Ishikawa (cell line): ENCODE measurements around the gene NTN1.

Experiments used
- FOXM1 ChIP-seq: IDR thresholded peaks from 2 replicates; pipeline ENCODE4 v1.6.1; 2012; ENCODE audit warnings: low read depth, borderline replicate concordance
- TEAD4 ChIP-seq: IDR thresholded peaks from 2 replicates; pipeline ENCODE4 v1.6.1; 2012

- TF ChIP-seq TEAD4, result no peak
- no peak for TF ChIP-seq FOXM1
These were observed 234.5 kb downstream of the NTN1 start for GRCh38 chr17:9255833-9256232.
